Gastrocnemius medialis (tissue), 4 donors: ENCODE measurements around the gene RBM38.

ENCODE experiments used
- POLR2A ChIP-seq, 2 donors: fragments of 450-650 bp; IDR thresholded peaks; one replicate each; pipeline ENCODE4 v1.6.1; 2017; ENCODE audit warnings: antibody characterized with exemption in 2 of 2, mild to moderate bottlenecking in 2 of 2, moderate library complexity in 2 of 2
- TF ChIP-seq, protein P1 (sequence below), 5 experiments: fragments of 450-650 bp in 3 of 5; fragments of 200-600 bp in 2 of 5; sonication (generic) in 2 of 5; IDR thresholded peaks in 4 of 5; conservative IDR thresholded peaks in 1 of 5; 1 replicate in 4 of 5; 2 replicates in 1 of 5; pipeline ENCODE4 v1.5.1; 2016 to 2019; ENCODE audit warnings: antibody characterized with exemption in 5 of 5, mild to moderate bottlenecking in 3 of 5, moderate library complexity in 3 of 5

DNA sequence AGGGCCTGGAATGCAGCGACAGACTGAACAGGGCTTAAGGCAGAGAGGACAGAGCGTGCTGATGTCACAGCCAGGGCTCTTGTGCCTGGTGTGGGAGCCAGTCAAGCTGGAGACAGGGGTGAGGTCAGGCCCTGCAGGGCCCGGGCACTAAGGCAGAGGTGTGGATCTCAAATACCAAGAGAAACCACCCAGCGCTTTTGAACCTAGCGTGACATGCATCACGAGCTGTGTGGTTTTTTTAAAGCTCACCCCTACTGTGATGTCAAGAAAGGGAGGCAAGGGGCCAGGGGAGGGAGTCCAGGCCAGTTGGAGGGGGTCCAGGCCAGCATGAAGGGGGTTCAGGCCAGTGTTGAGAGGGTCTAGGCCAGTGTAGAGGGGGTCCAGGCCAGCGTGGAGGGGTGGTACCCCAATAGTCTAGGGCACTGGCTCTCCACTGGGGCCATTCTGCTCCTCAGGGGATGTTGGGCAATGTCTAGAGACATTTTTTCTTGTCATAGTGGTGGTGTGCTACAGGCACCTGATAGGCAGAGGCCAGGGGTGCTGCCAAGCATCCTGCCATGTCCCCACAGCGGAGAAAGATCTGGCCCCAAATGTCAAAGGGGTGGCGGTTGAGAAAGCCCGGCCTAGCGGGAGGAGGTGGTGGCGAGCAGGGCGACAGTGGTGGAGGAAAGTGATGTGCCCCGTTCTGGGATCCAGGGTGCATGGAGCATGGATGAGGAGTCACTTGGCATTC is 42.6 kb downstream of the RBM38 start:
- TF ChIP-seq, protein P1, sequence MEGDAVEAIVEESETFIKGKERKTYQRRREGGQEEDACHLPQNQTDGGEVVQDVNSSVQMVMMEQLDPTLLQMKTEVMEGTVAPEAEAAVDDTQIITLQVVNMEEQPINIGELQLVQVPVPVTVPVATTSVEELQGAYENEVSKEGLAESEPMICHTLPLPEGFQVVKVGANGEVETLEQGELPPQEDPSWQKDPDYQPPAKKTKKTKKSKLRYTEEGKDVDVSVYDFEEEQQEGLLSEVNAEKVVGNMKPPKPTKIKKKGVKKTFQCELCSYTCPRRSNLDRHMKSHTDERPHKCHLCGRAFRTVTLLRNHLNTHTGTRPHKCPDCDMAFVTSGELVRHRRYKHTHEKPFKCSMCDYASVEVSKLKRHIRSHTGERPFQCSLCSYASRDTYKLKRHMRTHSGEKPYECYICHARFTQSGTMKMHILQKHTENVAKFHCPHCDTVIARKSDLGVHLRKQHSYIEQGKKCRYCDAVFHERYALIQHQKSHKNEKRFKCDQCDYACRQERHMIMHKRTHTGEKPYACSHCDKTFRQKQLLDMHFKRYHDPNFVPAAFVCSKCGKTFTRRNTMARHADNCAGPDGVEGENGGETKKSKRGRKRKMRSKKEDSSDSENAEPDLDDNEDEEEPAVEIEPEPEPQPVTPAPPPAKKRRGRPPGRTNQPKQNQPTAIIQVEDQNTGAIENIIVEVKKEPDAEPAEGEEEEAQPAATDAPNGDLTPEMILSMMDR (IDR thresholded peaks at IDR 0.05 in 4 of 5, conservative IDR thresholded peaks at IDR 0.05 in 1 of 5), result no peak
- TF ChIP-seq POLR2A (IDR thresholded peaks at IDR 0.05), result no peak
